Peyer's patch (tissue), 4 donors: ENCODE measurements around the gene ABHD12B.

Experiments
- POLR2A ChIP-seq, 2 donors: fragments of 450-650 bp; IDR thresholded peaks; one replicate each; pipeline ENCODE4 v1.5.1; 2017; ENCODE audit warnings: antibody characterized with exemption in 2 of 2, mild to moderate bottlenecking in 2 of 2, moderate library complexity in 2 of 2
- TF ChIP-seq, protein P1 (sequence below), 6 experiments: fragments of 450-650 bp in 4 of 6; fragments of 200-600 bp in 2 of 6; sonication (generic) in 1 of 6; IDR thresholded peaks; one replicate each; pipeline ENCODE4 v1.5.1; 2017 to 2019; ENCODE audit warnings: antibody characterized with exemption in 6 of 6, mild to moderate bottlenecking in 3 of 6, moderate library complexity in 1 of 6

DNA sequence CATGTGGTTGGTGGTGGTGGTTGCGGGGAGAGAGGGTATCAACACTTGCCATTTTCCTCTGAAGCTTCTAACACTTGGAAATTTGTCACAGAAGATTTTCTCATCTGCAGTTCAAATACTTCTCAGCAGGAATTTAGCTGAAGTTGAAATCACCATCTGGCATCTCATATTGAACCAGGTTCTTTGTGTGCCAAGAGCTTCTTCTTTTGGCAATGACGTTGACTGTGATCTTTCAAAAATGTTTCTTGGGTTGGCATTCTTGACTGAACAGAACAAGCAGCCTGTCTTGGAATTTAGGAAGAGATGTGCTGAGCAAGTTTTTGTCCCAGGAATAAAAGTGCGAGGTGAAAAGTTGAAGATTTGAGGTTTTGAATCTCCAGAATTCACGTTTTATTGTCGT is 32.2 kb upstream of the ABHD12B start:
- TF ChIP-seq, protein P1, sequence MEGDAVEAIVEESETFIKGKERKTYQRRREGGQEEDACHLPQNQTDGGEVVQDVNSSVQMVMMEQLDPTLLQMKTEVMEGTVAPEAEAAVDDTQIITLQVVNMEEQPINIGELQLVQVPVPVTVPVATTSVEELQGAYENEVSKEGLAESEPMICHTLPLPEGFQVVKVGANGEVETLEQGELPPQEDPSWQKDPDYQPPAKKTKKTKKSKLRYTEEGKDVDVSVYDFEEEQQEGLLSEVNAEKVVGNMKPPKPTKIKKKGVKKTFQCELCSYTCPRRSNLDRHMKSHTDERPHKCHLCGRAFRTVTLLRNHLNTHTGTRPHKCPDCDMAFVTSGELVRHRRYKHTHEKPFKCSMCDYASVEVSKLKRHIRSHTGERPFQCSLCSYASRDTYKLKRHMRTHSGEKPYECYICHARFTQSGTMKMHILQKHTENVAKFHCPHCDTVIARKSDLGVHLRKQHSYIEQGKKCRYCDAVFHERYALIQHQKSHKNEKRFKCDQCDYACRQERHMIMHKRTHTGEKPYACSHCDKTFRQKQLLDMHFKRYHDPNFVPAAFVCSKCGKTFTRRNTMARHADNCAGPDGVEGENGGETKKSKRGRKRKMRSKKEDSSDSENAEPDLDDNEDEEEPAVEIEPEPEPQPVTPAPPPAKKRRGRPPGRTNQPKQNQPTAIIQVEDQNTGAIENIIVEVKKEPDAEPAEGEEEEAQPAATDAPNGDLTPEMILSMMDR (IDR thresholded peaks at IDR 0.05): no peak
- TF ChIP-seq POLR2A (IDR thresholded peaks at IDR 0.05): no peak
